ENCODE data around the gene PDPN.

Gene PDPN

GRCh38 chr1:13577846-13578245 is 5.8 kb upstream of the PDPN start:
- DNase-seq (ENCODE audit: low read depth), result no peak

GRCh38 chr1:13581446-13581845 is 2.2 kb upstream of the PDPN start:
- no peak for DNase-seq (ENCODE audit: low read depth)

GRCh38 chr1:13582713-13583443 is 754 bp upstream of the PDPN start:
- DNase-seq (ENCODE audit: low read depth), result no peak

GRCh38 chr1:13583966-13584791 is 547 bp downstream of the PDPN start:
- DNase-seq (ENCODE audit: low read depth), result no peak

- DNase-seq (ENCODE audit: low read depth), result no peak
These were observed 1.4 kb downstream of the PDPN start for GRCh38 chr1:13584876-13585611.

- no peak for DNase-seq (ENCODE audit: low read depth)
These were observed 2.0 kb downstream of the PDPN start for GRCh38 chr1:13585612-13585991.

- DNase-seq (ENCODE audit: low read depth), result no peak
These were observed 2.4 kb downstream of the PDPN start for GRCh38 chr1:13586001-13586400.

GRCh38 chr1:13587256-13588030 is 3.8 kb downstream of the PDPN start:
- DNase-seq (ENCODE audit: low read depth), result no peak

GRCh38 chr1:13588946-13589796 is 5.5 kb downstream of the PDPN start:
- no peak for DNase-seq (ENCODE audit: low read depth)

GRCh38 chr1:13590486-13590885 is 6.9 kb downstream of the PDPN start:
- no peak for DNase-seq (ENCODE audit: low read depth)

GRCh38 chr1:13593511-13594131 is 10.0 kb downstream of the PDPN start:
- no peak for DNase-seq (ENCODE audit: low read depth)

GRCh38 chr1:13595411-13595810 is 11.8 kb downstream of the PDPN start:
- DNase-seq (ENCODE audit: low read depth), result no peak

GRCh38 chr1:13597166-13597565 is 13.5 kb downstream of the PDPN start:
- DNase-seq (ENCODE audit: low read depth), result no peak

- DNase-seq (ENCODE audit: low read depth), result no peak
These were observed 17.3 kb downstream of the PDPN start for GRCh38 chr1:13600762-13601453.

GRCh38 chr1:13604176-13604575 is 20.5 kb downstream of the PDPN start:
- no peak for DNase-seq (ENCODE audit: low read depth)

GRCh38 chr1:13604721-13605120 is 21.1 kb downstream of the PDPN start:
- no peak for DNase-seq (ENCODE audit: low read depth)

GRCh38 chr1:13605159-13605558 is 21.5 kb downstream of the PDPN start:
- DNase-seq (ENCODE audit: low read depth), result no peak

GRCh38 chr1:13607002-13607401 is 23.4 kb downstream of the PDPN start:
- DNase-seq (ENCODE audit: low read depth), result no peak

- no peak for DNase-seq (ENCODE audit: low read depth)
These were observed 32.6 kb downstream of the PDPN start for GRCh38 chr1:13616234-13616633.

GRCh38 chr1:13617108-13617507 is 33.5 kb downstream of the PDPN start:
- DNase-seq (ENCODE audit: low read depth), result no peak

All from stimulated activated CD4-positive, alpha-beta T cell treated with anti-CD3 and anti-CD28 coated beads, Interleukin-2, amount 100 ng/mL, for 4 hours (primary cell).